Ascending aorta (tissue), 2 donors: ENCODE measurements around the gene FHIT. TPM values are rescaled to one million over a fixed set of nuclear protein-coding genes. Genes with fewer than 3 reads are reported as not detected.

Source experiments
- DNase-seq, 2 donors: peaks; one replicate each; pipeline ENCODE4 v3.0.0-alpha.2; 2019; ENCODE audit warnings: low spot score in 2 of 2
- H3K27ac ChIP-seq, 2 donors: fragments of 200-600 bp; sonication (generic); one replicate each; pipeline ENCODE4 v1.5.1; 2016 to 2017; ENCODE audit warnings: mild to moderate bottlenecking in 1 of 2
- H3K27me3 ChIP-seq: fragments of 200-600 bp; sonication (generic); one replicate; pipeline ENCODE4 v1.5.1; 2017
- H3K36me3 ChIP-seq, 2 donors: fragments of 200-600 bp; sonication (generic); one replicate each; pipeline ENCODE4 v1.5.1; 2016
- H3K4me1 ChIP-seq, 2 donors: fragments of 200-600 bp; sonication (generic); one replicate each; pipeline ENCODE4 v1.5.1; 2016 to 2017; ENCODE audit warnings: mild to moderate bottlenecking in 1 of 2
- H3K4me3 ChIP-seq, 2 donors: fragments of 200-600 bp; sonication (generic); one replicate each; pipeline ENCODE4 v1.5.1; 2016 to 2017; ENCODE audit warnings: mild to moderate bottlenecking in 1 of 2
- H3K9me3 ChIP-seq, 2 donors: fragments of 200-600 bp; sonication (generic); one replicate each; pipeline ENCODE4 v1.5.1; 2016
- intact Hi-C: fragments of 100-400 bp; cut with DNase I; formaldehyde crosslinking; loops from one replicate; pipeline ENCODE4 v1.15.1; 2023
- total RNA-seq: library from RNA; depleted of rRNA; stranded (reverse); fragments of >200 nt; gene quantifications from one replicate; pipeline ENCODE4 v1.1.0, GENCODE V29; 2016
- TF ChIP-seq, protein P1 (sequence below), 3 experiments: fragments of 200-600 bp in 2 of 3; fragments of 450-650 bp in 1 of 3; sonication (generic) in 2 of 3; IDR thresholded peaks; one replicate each; pipeline ENCODE4 v1.5.1; 2016 to 2019; ENCODE audit warnings: antibody characterized with exemption in 3 of 3, mild to moderate bottlenecking in 1 of 3, moderate library complexity in 1 of 3

Gene FHIT
- total RNA-seq, 1 donor from 2014 or later = 0.21 TPM

DNA sequence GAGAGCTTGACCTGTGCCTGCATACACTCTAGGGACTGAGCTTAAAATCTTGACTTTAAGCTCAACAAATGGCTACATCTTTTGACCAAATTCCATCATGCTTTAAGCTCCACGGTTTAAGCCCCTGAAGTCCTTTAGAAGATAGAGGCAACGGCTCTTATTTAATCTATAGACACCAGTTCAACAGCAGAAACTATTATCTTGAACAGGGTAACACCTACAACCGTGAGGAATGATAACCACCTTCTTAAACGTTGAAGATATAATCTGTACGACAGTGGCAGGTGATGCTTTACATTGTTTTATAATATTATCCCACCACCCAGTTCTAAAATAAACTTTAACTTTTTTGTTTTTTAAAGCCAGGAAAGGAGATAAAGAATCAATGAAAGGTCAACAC, 1007.8 kb downstream of the FHIT start:
- Histone ChIP-seq H3K27ac (no peak overlapping the region), H3K9me3 (no peaks in the 10 kb centered on the region), H3K27me3 (no peaks in the 10 kb centered on the region), H3K36me3 (no peaks in the 10 kb centered on the region), H3K4me1 (no peaks in the 10 kb centered on the region), H3K4me3 (no peak overlapping the region)
- DNase-seq = no peak
- intact Hi-C loops = no loop called here
- TF ChIP-seq, protein P1, sequence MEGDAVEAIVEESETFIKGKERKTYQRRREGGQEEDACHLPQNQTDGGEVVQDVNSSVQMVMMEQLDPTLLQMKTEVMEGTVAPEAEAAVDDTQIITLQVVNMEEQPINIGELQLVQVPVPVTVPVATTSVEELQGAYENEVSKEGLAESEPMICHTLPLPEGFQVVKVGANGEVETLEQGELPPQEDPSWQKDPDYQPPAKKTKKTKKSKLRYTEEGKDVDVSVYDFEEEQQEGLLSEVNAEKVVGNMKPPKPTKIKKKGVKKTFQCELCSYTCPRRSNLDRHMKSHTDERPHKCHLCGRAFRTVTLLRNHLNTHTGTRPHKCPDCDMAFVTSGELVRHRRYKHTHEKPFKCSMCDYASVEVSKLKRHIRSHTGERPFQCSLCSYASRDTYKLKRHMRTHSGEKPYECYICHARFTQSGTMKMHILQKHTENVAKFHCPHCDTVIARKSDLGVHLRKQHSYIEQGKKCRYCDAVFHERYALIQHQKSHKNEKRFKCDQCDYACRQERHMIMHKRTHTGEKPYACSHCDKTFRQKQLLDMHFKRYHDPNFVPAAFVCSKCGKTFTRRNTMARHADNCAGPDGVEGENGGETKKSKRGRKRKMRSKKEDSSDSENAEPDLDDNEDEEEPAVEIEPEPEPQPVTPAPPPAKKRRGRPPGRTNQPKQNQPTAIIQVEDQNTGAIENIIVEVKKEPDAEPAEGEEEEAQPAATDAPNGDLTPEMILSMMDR (IDR thresholded peaks at IDR 0.05) = no peak

DNA sequence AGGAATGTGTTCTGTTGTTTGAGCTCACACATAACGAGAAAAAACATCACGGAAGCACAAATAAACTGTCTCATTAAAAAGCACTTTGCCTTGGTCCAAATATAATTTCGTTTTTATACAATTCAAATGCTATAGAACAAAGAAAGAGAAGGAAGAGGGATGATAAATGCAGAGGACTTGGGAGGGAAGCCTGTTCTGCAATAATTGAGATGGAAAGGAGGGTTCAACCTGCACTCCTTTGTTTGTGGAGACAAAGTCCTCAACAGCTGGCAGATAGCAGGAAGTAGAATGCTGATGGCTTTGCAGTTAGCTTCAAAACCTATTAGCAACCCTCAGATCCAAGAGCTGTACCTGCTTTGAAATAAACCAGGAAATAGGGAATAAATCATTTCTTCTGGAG, 1010.8 kb downstream of the FHIT start:
- H3K27ac ChIP-seq = no peak overlapping the region

DNA sequence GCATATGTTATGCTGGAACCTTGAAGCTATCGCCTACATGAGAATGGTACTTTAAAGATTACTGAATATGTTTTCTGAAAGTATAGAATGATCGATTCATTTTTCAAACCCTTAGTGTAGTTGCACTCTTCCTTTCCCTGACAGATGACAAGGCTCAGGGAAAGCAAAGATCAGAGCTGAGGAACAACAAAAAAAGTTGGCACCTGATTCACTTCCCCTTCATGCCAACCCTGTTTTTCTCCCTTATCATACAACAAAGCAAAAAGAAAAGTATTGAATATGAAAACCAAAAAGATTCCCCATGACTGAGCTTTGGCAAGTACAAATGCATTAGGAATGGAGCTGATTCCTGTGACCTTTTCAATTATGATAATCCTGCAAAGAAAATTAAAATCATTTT, 1012.7 kb downstream of the FHIT start:
- no peak for DNase-seq
- H3K9me3 ChIP-seq = no peaks in the 10 kb centered on the region
- H3K27me3 ChIP-seq = no peaks in the 10 kb centered on the region
- no peak overlapping the region for H3K4me3 ChIP-seq
- H3K4me1 ChIP-seq = no peaks in the 10 kb centered on the region
- intact Hi-C loops = no loop called here
- no peaks in the 10 kb centered on the region for H3K36me3 ChIP-seq
- no peak overlapping the region for H3K27ac ChIP-seq
- TF ChIP-seq, protein P1 (IDR thresholded peaks at IDR 0.05) = no peak

More for the DNA sequence above, 1010.8 kb downstream of the FHIT start:
- Histone ChIP-seq H3K4me3 (no peak overlapping the region), H3K9me3 (no peaks in the 10 kb centered on the region), H3K27me3 (no peaks in the 10 kb centered on the region), H3K4me1 (no peaks in the 10 kb centered on the region), H3K36me3 (no peaks in the 10 kb centered on the region)
- DNase-seq = no peak
- TF ChIP-seq, protein P1 (IDR thresholded peaks at IDR 0.05) = no peak
- intact Hi-C loops = no loop called here

DNA sequence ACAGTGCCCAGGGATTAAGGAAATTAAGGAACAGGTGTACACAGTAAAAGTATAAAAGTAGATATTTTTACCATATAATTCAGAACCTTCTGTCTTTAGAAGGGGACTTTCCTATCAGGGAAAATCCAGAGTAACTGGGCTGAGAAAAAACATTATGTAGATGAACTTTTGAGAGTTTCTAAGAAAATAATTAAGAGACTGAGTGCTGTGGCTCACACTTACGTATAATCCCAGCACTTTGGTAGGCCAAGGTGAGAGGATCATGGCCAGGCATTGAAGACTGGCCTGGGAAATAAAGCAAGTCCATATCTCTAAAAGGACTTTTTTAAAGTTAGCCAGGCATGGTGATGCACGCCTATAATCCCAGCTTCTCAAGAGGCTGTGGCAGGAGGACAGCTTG, 1021.8 kb downstream of the FHIT start:
- Histone ChIP-seq H3K4me3 (no peak overlapping the region), H3K36me3 (no peaks in the 10 kb centered on the region), H3K27ac (no peak overlapping the region), H3K9me3 (no peaks in the 10 kb centered on the region), H3K27me3 (no peaks in the 10 kb centered on the region), H3K4me1 (no peaks in the 10 kb centered on the region)
- TF ChIP-seq, protein P1 (IDR thresholded peaks at IDR 0.05) = no peak
- intact Hi-C loops = no loop called here
- no peak for DNase-seq

DNA sequence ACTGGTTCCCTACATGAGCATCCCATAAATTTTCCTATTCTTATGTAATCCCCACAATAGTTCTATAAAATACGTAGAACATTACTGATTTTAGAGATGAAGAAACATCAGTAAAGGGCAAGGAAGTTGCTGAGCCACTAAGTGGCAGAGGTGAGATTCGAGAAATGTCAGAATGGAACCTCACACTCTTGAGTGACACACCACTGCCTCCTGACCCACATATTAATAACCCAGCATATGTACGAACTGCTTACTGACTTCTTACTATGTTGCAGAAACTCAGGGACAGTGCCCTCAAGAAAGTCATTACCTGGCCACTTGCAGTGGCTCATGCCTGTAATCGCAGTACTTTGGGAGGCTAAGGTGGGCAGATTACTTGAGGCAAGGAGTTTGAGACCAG, 1022.4 kb downstream of the FHIT start:
- no peak for DNase-seq
- no peaks in the 10 kb centered on the region for H3K9me3 ChIP-seq
- no peak overlapping the region for H3K4me3 ChIP-seq
- intact Hi-C loops = no loop called here
- no peaks in the 10 kb centered on the region for H3K36me3 ChIP-seq
- H3K27ac ChIP-seq = no peak overlapping the region
- H3K4me1 ChIP-seq = no peaks in the 10 kb centered on the region
- no peaks in the 10 kb centered on the region for H3K27me3 ChIP-seq
- TF ChIP-seq, protein P1 (IDR thresholded peaks at IDR 0.05) = no peak

DNA sequence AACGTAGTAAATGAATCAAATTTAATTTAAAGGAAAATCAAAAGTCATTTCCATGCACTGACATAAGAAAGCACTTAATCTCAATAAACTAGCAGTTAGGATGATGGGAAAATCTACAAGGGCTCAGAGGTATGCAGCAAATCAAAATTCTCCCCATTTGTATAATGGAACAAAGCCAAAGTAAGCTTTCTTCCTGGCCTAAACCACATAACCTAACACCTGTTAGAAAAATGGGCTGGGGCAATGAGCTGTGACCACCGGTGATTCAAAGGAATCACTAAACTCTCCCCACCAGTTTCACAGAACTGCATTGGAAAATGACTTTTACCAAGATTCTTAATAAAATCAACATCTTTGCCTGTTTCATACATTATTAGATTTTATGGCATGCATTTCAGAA, 1024.3 kb downstream of the FHIT start:
- H3K27ac ChIP-seq = no peak overlapping the region
- no peaks in the 10 kb centered on the region for H3K9me3 ChIP-seq
- no peaks in the 10 kb centered on the region for H3K27me3 ChIP-seq
- no peaks in the 10 kb centered on the region for H3K36me3 ChIP-seq
- no peak for DNase-seq
- no peaks in the 10 kb centered on the region for H3K4me1 ChIP-seq
- intact Hi-C loops = no loop called here
- TF ChIP-seq, protein P1 (IDR thresholded peaks at IDR 0.05) = no peak
- no peak overlapping the region for H3K4me3 ChIP-seq
